Stimulated activated CD4-positive, alpha-beta T cell treated with anti-CD3 and anti-CD28 coated beads, TNF-alpha, amount 100 ng/mL, for 48 hours (primary cell): ENCODE measurements around the gene CDK16.

Experiments used
- DNase-seq, 3 donors: peaks; one replicate each; pipeline ENCODE4 v3.0.0-alpha.2; 2020; ENCODE audit warnings: low read depth in 3 of 3

Gene CDK16

GRCh38 chrX:47208108-47208507 is 10.4 kb upstream of the CDK16 start:
- DNase-seq, result no peak

- no peak for DNase-seq
Observed at GRCh38 chrX:47209508-47210238, 8.8 kb upstream of the CDK16 start.

- no peak for DNase-seq
Observed at GRCh38 chrX:47210661-47211425, 7.6 kb upstream of the CDK16 start.

GRCh38 chrX:47212381-47213293 is 5.8 kb upstream of the CDK16 start:
- DNase-seq, result no peak

- DNase-seq, result no peak
Observed at GRCh38 chrX:47214435-47215077, 3.9 kb upstream of the CDK16 start.

- DNase-seq, result no peak
Observed at GRCh38 chrX:47215291-47215900, 3.1 kb upstream of the CDK16 start.

- no peak for DNase-seq
Observed at GRCh38 chrX:47216393-47216925, 2.0 kb upstream of the CDK16 start.

GRCh38 chrX:47217121-47217851 is 1.2 kb upstream of the CDK16 start:
- DNase-seq, result no peak

GRCh38 chrX:47217852-47218279 is 615 bp upstream of the CDK16 start:
- DNase-seq, result peak; percentile 86 to 97 (median 91)

GRCh38 chrX:47218920-47219815 is 687 bp downstream of the CDK16 start:
- peak in 2 of 3 donors; percentile 10 to 37 for DNase-seq

- no peak for DNase-seq
Observed at GRCh38 chrX:47221756-47222155, 3.3 kb downstream of the CDK16 start.

- no peak for DNase-seq
Observed at GRCh38 chrX:47222751-47223350, 4.4 kb downstream of the CDK16 start.

GRCh38 chrX:47223476-47224250 is 5.2 kb downstream of the CDK16 start:
- no peak for DNase-seq

GRCh38 chrX:47224266-47224895 is 5.9 kb downstream of the CDK16 start:
- no peak for DNase-seq

GRCh38 chrX:47224896-47225290 is 6.4 kb downstream of the CDK16 start:
- DNase-seq, result no peak

- DNase-seq, result no peak
Observed at GRCh38 chrX:47226071-47226470, 7.6 kb downstream of the CDK16 start.

GRCh38 chrX:47226531-47227333 is 8.3 kb downstream of the CDK16 start:
- DNase-seq, result no peak
